ENCODE measurements around the gene CCDC91.
"Not testable (repeated sequence)": the region's sequence is repeated elsewhere in the genome, so short reads cannot be mapped to it uniquely, and the experiment has no call there.

CCDC91 gene

DNA sequence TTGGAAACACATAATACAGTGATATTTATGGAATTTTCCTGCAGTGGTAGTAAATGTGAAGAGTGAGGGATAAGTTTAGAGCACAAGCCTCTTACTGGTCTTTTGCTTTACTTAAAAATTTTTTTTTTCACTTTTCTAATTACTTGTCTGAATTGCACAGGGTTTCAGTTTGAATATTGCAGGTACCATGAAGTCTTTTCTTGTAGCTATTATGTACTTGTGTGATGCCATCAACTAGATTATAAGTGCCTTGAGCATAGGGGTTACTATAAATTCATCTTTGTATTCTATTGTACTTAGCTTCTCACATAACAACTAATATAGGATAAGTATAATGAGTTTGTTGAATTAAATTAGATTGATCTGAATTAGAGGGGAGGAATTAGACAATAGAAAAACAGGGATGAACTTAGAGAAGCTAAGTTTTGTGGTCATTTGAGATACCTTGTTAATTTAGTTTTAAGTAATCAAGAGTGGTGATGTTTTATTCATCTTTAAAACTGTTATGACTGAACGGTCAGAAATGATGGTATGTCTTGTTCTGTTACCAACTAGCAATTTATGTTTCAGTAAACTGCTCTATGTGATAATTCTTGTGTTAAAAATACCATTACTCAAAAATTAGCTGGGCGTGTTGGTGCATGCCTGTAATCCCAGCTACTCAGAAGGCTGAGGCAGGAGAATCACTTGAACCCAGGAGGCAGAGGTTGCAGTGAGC is 42.1 kb downstream of the CCDC91 start:
- DNase-seq (ENCODE audit: low read depth): no peak

GRCh38 chr12:28234444-28234843 is 44.2 kb downstream of the CCDC91 start:
- no peak for DNase-seq (ENCODE audit: low read depth)

DNA sequence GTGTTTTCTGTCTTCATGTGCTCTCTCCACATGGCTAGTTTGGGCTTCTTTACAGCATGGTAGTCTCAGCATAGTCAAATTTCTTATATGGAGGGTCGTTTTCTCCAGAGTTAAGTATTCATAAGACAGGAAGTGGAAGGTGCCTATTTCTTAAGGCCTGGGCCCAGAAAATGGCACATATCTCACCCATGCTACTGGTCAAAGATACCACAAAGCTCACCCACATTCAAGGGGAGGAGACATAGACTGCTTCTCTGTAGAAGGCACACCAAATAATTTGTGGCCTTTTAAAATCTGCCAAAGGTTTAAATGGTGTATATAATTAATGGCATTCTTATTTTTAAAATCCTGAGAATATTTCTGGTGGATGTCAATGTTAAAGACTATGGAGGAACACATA is 44.8 kb downstream of the CCDC91 start:
- DNase-seq (ENCODE audit: low read depth): no peak

- DNase-seq (ENCODE audit: low read depth): no peak
These were observed 45.7 kb downstream of the CCDC91 start for GRCh38 chr12:28235985-28236384.

DNA sequence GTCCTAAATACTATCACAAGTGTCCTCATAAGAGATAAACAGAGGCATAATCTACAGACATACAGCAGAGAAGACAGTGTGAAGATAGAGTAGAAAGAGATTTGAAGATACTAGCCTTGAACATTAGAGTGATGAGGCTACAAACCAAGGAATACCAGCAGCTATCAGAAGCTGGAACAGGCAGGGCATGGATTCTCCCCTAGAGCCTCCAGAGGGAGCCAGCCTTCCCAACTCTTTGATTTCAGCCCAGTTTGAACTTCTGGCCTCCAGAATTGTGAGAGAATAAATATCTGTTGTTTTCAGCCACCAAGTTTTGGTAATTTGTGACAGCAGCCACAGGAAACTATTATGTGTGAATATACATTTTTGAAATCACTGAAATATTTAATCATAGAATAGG is 47.2 kb downstream of the CCDC91 start:
- DNase-seq (ENCODE audit: low read depth): peak; percentile 9

GRCh38 chr12:28239918-28240317 is 49.7 kb downstream of the CCDC91 start:
- no peak for DNase-seq (ENCODE audit: low read depth)

GRCh38 chr12:28240853-28241252 is 50.6 kb downstream of the CCDC91 start:
- no peak for DNase-seq (ENCODE audit: low read depth)

DNA sequence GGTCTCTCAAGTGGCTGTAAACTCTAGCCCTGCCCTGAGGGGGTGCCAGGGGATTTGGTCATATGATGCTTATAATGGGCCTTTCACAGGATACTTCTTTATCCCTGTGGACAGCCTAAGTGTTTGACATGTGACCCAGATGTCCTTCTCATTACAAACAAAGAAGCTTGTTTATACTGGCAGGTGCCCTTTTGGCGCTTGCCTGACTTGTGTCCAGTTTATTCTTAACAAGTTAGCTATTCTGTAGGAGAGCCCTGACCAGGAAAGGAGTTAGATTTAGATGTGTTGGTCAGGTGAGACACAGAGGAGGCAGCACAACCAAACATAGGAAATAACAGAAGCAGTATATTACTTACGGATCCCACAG is 51.9 kb downstream of the CCDC91 start:
- no peak for DNase-seq (ENCODE audit: low read depth)

- DNase-seq (ENCODE audit: low read depth): peak; percentile 10
These were observed 52.4 kb downstream of the CCDC91 start for GRCh38 chr12:28242496-28243309.

DNA sequence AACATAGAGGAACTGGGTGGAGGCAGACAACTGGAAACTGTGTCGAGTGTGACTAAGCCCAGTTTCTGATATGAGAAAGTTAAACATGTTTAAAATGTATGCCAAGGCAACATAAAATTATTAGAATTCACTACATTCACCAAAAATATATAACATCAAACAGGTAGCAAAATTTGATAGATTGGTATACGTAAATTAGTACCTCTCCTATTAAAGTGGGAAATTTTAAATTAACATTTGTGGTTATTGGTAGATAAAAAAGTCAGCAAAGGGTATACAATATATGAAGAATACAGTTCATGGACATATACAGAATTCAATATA is 53.0 kb downstream of the CCDC91 start:
- DNase-seq (ENCODE audit: low read depth): no peak

DNA sequence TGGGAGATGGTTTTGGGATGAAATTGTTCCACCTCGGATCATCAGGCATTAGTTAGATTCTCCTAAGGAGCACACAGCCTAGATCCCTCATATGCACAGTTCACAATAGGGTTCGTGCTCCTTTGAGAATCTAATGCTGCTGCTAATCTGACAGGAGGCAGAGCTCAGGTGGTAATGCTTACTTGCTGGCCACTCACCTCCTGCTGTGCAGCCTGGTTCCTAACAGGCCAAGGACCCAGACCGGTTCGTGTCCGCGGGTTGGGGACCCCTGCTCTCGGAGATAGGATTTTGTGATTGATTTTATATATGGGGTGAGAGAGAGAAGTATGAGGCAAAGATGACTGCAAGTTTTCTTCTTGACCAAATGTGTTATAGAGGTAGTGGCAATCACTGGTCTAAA is 57.5 kb downstream of the CCDC91 start:
- DNase-seq (ENCODE audit: low read depth): no peak

DNA sequence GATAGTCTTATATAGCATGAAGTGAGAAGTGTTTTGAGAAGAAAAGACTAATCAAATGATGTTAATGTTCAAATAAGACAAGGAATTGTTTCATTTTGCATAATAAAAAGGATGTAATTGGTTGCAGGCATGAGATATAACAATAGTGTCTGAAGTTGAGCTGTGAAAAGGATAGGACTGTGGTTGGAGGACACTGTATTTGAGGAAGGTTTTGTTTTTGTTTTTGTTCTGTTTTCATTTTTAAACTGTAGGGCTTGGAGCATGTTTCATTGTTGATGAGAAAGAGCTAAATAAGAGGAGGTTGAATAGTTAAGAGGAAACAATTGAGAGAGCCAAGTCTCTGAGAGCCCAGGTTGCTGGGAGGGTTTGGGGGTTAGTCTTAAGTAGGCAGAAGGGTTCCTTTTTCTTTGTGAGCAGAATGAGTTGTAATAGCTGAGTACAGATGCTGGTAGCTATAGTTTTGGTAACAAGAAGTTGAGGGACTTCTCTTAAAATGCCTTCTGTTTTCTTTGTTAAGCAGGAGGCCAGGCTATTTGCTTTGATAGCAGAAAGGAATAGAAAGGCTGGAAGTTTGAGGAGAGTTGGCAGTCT is 58.4 kb downstream of the CCDC91 start:
- no peak for DNase-seq (ENCODE audit: low read depth)

DNA sequence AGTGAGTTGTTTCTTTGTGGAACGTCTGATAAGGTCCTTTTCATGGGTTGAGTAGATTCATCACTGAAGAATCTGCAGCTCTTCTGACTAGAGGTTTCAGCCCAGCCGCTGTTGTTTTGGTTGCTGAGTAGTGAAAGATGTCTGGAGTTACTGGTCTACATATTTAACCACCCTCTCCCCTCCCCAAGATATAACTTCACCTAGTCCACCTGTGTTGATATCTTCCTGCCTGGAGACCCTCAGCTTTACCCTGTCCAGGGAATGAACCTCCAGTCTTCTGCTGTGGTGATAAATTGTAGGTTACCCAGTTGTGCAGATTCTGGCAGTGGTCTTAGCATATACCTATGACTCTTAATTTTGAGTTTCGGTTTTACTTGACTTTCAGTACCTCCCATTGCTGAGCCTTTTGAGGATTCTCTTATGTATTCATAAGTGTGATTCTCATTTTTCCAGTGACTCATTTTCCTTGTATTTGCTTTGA is 62.9 kb downstream of the CCDC91 start:
- peak; percentile 65 for DNase-seq (ENCODE audit: low read depth)

DNA sequence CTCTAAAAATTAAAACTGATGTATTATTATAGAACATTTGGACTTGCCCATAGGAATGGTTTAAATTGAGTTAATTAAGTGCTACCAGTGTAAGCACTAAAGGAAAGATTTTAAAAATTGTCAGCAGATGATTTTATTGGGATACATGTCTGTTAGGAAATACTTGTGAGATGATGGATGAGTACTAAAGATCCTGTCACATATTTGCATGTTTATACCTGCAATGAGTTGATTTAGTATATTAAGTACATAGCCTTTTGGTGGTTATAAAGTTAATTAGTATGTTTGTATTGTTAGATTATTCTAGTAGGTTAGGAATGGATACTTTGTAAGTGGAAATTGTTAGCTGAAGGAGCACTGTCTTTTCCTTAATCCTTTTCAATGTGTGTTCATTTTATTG is 67.2 kb downstream of the CCDC91 start:
- no peak for DNase-seq (ENCODE audit: low read depth)

GRCh38 chr12:28258998-28259397 is 68.7 kb downstream of the CCDC91 start:
- DNase-seq (ENCODE audit: low read depth): peak; percentile 62

- DNase-seq (ENCODE audit: low read depth): no peak
These were observed 75.3 kb downstream of the CCDC91 start for GRCh38 chr12:28265435-28266042.

DNA sequence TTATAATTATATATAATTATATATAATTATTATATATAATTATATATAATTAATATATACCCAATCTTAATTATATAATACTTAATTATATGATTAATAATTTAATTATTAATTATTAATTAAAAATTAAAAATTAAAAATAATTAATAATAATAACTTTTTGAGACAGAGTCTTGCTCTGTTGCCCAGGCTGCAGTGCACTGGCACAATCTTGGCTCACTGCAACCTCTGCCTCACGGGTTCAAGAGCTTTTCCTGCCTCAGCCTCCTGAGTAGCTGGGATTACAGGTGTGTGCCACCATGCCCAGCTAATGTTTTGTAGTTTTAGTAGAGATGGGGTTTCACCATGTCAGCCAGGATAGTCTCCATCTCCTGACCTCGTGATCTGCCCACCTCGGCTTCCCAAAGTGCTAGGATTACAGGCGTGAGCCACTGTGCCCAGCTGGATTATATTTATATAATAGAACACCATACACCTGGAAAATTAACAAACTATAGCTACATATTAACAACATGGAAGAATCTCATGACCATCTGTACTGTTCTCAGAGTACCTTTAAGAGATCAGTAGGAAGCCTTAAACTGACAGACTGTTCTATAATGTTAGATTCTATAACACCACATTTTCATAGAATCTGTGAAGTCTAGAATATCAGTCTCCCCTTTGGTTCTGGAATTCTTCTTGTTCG is 77.8 kb downstream of the CCDC91 start:
- DNase-seq (ENCODE audit: low read depth): not testable (repeated sequence)

- no peak for DNase-seq (ENCODE audit: low read depth)
These were observed 78.5 kb downstream of the CCDC91 start for GRCh38 chr12:28268608-28269229.

DNA sequence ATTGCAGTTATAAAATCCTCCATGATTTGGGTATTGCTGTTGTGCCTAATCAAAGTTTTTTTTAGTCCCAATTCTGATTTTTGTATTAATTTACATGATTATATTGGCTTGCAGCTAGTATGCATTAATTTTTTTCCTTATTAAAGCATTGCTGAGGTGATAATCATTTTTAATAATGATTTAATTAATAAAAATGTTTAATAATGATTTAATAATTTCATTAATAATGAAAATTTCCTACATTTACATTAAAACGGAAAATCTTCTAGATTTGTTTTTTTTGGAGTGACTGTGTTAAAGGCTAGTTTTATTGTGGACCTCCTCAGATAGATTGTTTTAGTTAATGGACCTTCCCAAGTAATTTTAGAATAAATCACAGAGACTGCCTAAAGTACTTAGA is 79.6 kb downstream of the CCDC91 start:
- DNase-seq (ENCODE audit: low read depth): no peak

- DNase-seq (ENCODE audit: low read depth): peak; percentile 29
These were observed 88.2 kb downstream of the CCDC91 start for GRCh38 chr12:28278499-28278898.

DNA sequence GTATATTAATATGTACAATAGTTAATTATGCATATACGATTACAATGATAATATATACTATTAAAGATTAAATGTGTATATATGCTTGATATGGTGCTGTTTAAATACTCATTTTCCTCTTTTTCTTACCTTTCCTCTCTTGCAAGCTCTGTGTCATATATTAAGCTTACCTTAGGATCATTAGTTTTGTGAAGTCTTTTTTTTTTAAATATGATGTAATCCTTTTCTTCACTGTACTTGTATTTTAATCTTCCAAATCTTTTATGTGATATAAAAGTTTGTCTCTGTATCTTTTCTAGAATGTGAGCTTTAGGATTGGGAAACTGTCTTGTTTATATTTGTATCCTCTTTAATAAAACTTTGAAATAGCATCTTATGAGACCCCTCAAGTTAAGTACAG is 88.7 kb downstream of the CCDC91 start:
- DNase-seq (ENCODE audit: low read depth): no peak

DNA sequence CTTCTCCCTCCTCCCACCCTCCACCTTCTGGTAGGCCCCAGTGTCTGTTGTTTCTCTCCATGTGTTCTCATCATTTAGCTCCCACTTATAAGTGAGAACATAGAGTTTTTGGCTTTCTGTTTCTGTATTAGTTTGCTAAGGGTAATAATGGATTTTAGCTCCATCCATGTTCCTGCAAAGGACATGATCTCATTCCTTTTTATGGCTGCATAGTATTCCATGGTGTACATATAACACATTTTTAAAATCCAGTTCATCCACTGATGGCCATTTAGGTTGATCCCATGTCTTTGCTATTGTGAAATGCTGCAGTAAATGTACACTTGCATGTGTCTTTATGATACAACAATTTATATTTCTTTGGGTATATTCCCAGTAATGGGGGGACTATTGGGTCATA is 96.1 kb downstream of the CCDC91 start:
- no peak for DNase-seq (ENCODE audit: low read depth)
